Stomach smooth muscle (tissue), 2 donors: ENCODE results near the gene YBX1.

ENCODE experiments used
- H3K27ac ChIP-seq: one replicate; pipeline ENCODE4 v1.7.0; 2013; ENCODE audit warnings: mild to moderate bottlenecking, low read length, inconsistent platforms
- H3K27me3 ChIP-seq, 2 donors: one replicate each; pipeline ENCODE4 v1.7.0; 2013; ENCODE audit warnings: low read length in 2 of 2; ENCODE audit not compliant: insufficient read depth in 2 of 2, control insufficient read depth in 1 of 2
- H3K36me3 ChIP-seq, 2 donors: one replicate each; pipeline ENCODE4 v1.7.0; 2013; ENCODE audit warnings: low read length in 2 of 2; ENCODE audit not compliant: control insufficient read depth in 2 of 2, insufficient read depth in 2 of 2
- H3K4me1 ChIP-seq: one replicate; pipeline ENCODE4 v1.7.0; 2013; ENCODE audit warnings: low read length; ENCODE audit not compliant: control insufficient read depth, insufficient read depth
- H3K4me3 ChIP-seq, 2 donors: one replicate each; pipeline ENCODE4 v1.7.0; 2013; ENCODE audit warnings: low read length in 2 of 2
- H3K9ac ChIP-seq, 2 donors: one replicate each; pipeline ENCODE4 v1.7.0; 2013; ENCODE audit warnings: low read length in 2 of 2, mild to moderate bottlenecking in 1 of 2
- H3K9me3 ChIP-seq, 2 donors: one replicate each; pipeline ENCODE4 v1.7.0; 2013; ENCODE audit warnings: low read length in 2 of 2; ENCODE audit not compliant: control insufficient read depth in 2 of 2
- donor health status: healthy.
- donor health status: Pancreatic carcinoma.

YBX1 gene

GRCh38 chr1:42681741-42682483, at the start of gene YBX1:
TSS of gene YBX1 (plus strand) at chr1:42682418. CDS start at chr1:42682566, 148 bp downstream.
- Histone ChIP-seq H3K36me3 (peaks cover 2 to 4% of the 10 kb centered on the region in 2 donors), H3K4me3 (peak within 1 kb of the TSS; percentile 89 to 92), H3K27ac (peak within 1 kb of the TSS; percentile 91), H3K4me1 (peaks cover 37% of the 10 kb centered on the region), H3K27me3 (no peaks in the 10 kb centered on the region), H3K9me3 (no peaks in the 10 kb centered on the region), H3K9ac (peak within 1 kb of the TSS; percentile 83 to 91)

GRCh38 chr1:42639116-42639515, 43.1 kb upstream of the YBX1 start:
- Histone ChIP-seq H3K9me3 (no peaks in the 10 kb centered on the region), H3K4me1 (no peaks in the 10 kb centered on the region), H3K27ac (no peak overlapping the region), H3K27me3 (no peaks in the 10 kb centered on the region), H3K4me3 (no peak overlapping the region), H3K9ac (no peak overlapping the region), H3K36me3 (no peaks in the 10 kb centered on the region)

- peaks cover 0 to 2% of the 10 kb centered on the region in 2 donors for H3K36me3 ChIP-seq
- H3K4me1 ChIP-seq: no peaks in the 10 kb centered on the region
These were observed 36.2 kb upstream of the YBX1 start for GRCh38 chr1:42646056-42646455.

GRCh38 chr1:42657201-42657600, 25.0 kb upstream of the YBX1 start:
- peaks cover 5 to 9% of the 10 kb centered on the region in 2 donors for H3K36me3 ChIP-seq
- no peaks in the 10 kb centered on the region for H3K9me3 ChIP-seq
- peaks cover 10% of the 10 kb centered on the region for H3K4me1 ChIP-seq
- H3K27ac ChIP-seq: no peak overlapping the region
- no peaks in the 10 kb centered on the region for H3K27me3 ChIP-seq
- H3K9ac ChIP-seq: peak overlapping the region in 1 of 2 donors; percentile 74
- peak overlapping the region in 1 of 2 donors; percentile 99 for H3K4me3 ChIP-seq

More at GRCh38 chr1:42646056-42646455, 36.2 kb upstream of the YBX1 start:
- Histone ChIP-seq H3K4me3 (no peak overlapping the region), H3K27me3 (no peaks in the 10 kb centered on the region), H3K27ac (no peak overlapping the region), H3K9me3 (no peaks in the 10 kb centered on the region), H3K9ac (no peak overlapping the region)

- Histone ChIP-seq H3K27me3 (no peaks in the 10 kb centered on the region), H3K36me3 (peaks cover 5 to 9% of the 10 kb centered on the region in 2 donors), H3K9me3 (no peaks in the 10 kb centered on the region), H3K9ac (peak within 1 kb of the TSS; percentile 81 to 91), H3K27ac (peak within 1 kb of the TSS; percentile 78), H3K4me1 (peaks cover 10% of the 10 kb centered on the region), H3K4me3 (peak within 1 kb of the TSS; percentile 82 to 99)
These were observed 24.0 kb upstream of the YBX1 start, which contains the start of gene PPIH for GRCh38 chr1:42657981-42658876. TSS of gene PPIH (plus strand) at chr1:42658423. CDS start at chr1:42658447, 24 bp downstream.

GRCh38 chr1:42658877-42659337, 23.3 kb upstream of the YBX1 start:
- Histone ChIP-seq H3K27ac (peak overlapping the region; percentile 78), H3K4me1 (peaks cover 10% of the 10 kb centered on the region), H3K36me3 (peaks cover 5 to 12% of the 10 kb centered on the region in 2 donors), H3K9ac (peak overlapping the region; percentile 81 to 87), H3K9me3 (no peaks in the 10 kb centered on the region), H3K27me3 (no peaks in the 10 kb centered on the region), H3K4me3 (peak overlapping the region; percentile 82 to 99)

GRCh38 chr1:42660907-42661500, 21.2 kb upstream of the YBX1 start:
- no peak overlapping the region for H3K27ac ChIP-seq
- H3K4me1 ChIP-seq: peaks cover 10% of the 10 kb centered on the region
- H3K36me3 ChIP-seq: peaks cover 25 to 29% of the 10 kb centered on the region in 2 donors
- H3K9ac ChIP-seq: no peak overlapping the region
- no peak overlapping the region for H3K4me3 ChIP-seq
- H3K9me3 ChIP-seq: no peaks in the 10 kb centered on the region
- no peaks in the 10 kb centered on the region for H3K27me3 ChIP-seq

- Histone ChIP-seq H3K27ac (no peak overlapping the region), H3K4me1 (no peaks in the 10 kb centered on the region), H3K4me3 (no peak overlapping the region), H3K27me3 (no peaks in the 10 kb centered on the region), H3K36me3 (peaks cover 27 to 33% of the 10 kb centered on the region in 2 donors), H3K9me3 (no peaks in the 10 kb centered on the region), H3K9ac (no peak overlapping the region)
These were observed 12.3 kb upstream of the YBX1 start for GRCh38 chr1:42669936-42670335.

GRCh38 chr1:42670425-42670824, 11.8 kb upstream of the YBX1 start:
- no peak overlapping the region for H3K9ac ChIP-seq
- H3K4me3 ChIP-seq: no peak overlapping the region
- no peak overlapping the region for H3K27ac ChIP-seq
- no peaks in the 10 kb centered on the region for H3K4me1 ChIP-seq
- peaks cover 29 to 31% of the 10 kb centered on the region in 2 donors for H3K36me3 ChIP-seq
- no peaks in the 10 kb centered on the region for H3K9me3 ChIP-seq
- H3K27me3 ChIP-seq: no peaks in the 10 kb centered on the region

GRCh38 chr1:42674214-42674613, 8.0 kb upstream of the YBX1 start:
- no peaks in the 10 kb centered on the region for H3K9me3 ChIP-seq
- no peak overlapping the region for H3K9ac ChIP-seq
- H3K4me3 ChIP-seq: no peak overlapping the region
- no peaks in the 10 kb centered on the region for H3K27me3 ChIP-seq
- peaks cover 12 to 14% of the 10 kb centered on the region in 2 donors for H3K36me3 ChIP-seq
- no peaks in the 10 kb centered on the region for H3K4me1 ChIP-seq
- H3K27ac ChIP-seq: no peak overlapping the region
